ENCODE measurements around the gene SYT17.

Gene SYT17

GRCh38 chr16:19281246-19281645 is 113.2 kb downstream of the SYT17 start:
- H3K4me3 ChIP-seq (replicated peaks; ENCODE audit: insufficient read depth, low read length) = no peak overlapping the region
- TF ChIP-seq CTCF (IDR thresholded peaks at IDR 0.05; ENCODE audit: insufficient read depth, low read length) = no peak
- no peak for TF ChIP-seq SPI1 (IDR thresholded peaks at IDR 0.05; ENCODE audit: borderline replicate concordance, low read depth)
- no peak for TF ChIP-seq GABPA (IDR thresholded peaks at IDR 0.05; ENCODE audit: low read depth)
- TF ChIP-seq REST (IDR thresholded peaks at IDR 0.05; ENCODE audit: insufficient replicate concordance, low read depth) = no peak
- TF ChIP-seq POLR2AphosphoS5 (IDR thresholded peaks at IDR 0.05; ENCODE audit: low read depth) = no peak
- no peak overlapping the region for H3K27ac ChIP-seq (replicated peaks)
- DNase-seq (ENCODE audit: low read depth in 1 of 2, low spot score in 1 of 2) = no peak
- H3K27me3 ChIP-seq (ENCODE audit: insufficient read depth, poor library complexity, severe bottlenecking) = no peaks in the 10 kb centered on the region

GRCh38 chr16:19282101-19282500 is 114.1 kb downstream of the SYT17 start:
- TF ChIP-seq REST (IDR thresholded peaks at IDR 0.05; ENCODE audit: insufficient replicate concordance, low read depth) = no peak
- no peak for TF ChIP-seq GABPA (IDR thresholded peaks at IDR 0.05; ENCODE audit: low read depth)
- TF ChIP-seq SPI1 (IDR thresholded peaks at IDR 0.05; ENCODE audit: borderline replicate concordance, low read depth) = no peak
- TF ChIP-seq POLR2AphosphoS5 (IDR thresholded peaks at IDR 0.05; ENCODE audit: low read depth) = no peak
- no peak for TF ChIP-seq CTCF (IDR thresholded peaks at IDR 0.05; ENCODE audit: insufficient read depth, low read length)
- DNase-seq (ENCODE audit: low read depth in 1 of 2, low spot score in 1 of 2) = no peak
- no peak overlapping the region for H3K27ac ChIP-seq (replicated peaks)
- H3K4me3 ChIP-seq (replicated peaks; ENCODE audit: insufficient read depth, low read length) = no peak overlapping the region
- H3K27me3 ChIP-seq (ENCODE audit: insufficient read depth, poor library complexity, severe bottlenecking) = no peaks in the 10 kb centered on the region

GRCh38 chr16:19283637-19284036 is 115.6 kb downstream of the SYT17 start:
- H3K27me3 ChIP-seq (ENCODE audit: insufficient read depth, poor library complexity, severe bottlenecking) = no peaks in the 10 kb centered on the region
- no peak for TF ChIP-seq CTCF (IDR thresholded peaks at IDR 0.05; ENCODE audit: insufficient read depth, low read length)
- no peak for TF ChIP-seq SPI1 (IDR thresholded peaks at IDR 0.05; ENCODE audit: borderline replicate concordance, low read depth)
- no peak for DNase-seq (ENCODE audit: low read depth in 1 of 2, low spot score in 1 of 2)
- H3K27ac ChIP-seq (replicated peaks) = no peak overlapping the region
- no peak overlapping the region for H3K4me3 ChIP-seq (replicated peaks; ENCODE audit: insufficient read depth, low read length)

GRCh38 chr16:19284207-19284606 is 116.2 kb downstream of the SYT17 start:
- H3K27me3 ChIP-seq (ENCODE audit: insufficient read depth, poor library complexity, severe bottlenecking) = no peaks in the 10 kb centered on the region
- no peak overlapping the region for H3K4me3 ChIP-seq (replicated peaks; ENCODE audit: insufficient read depth, low read length)
- TF ChIP-seq CTCF (IDR thresholded peaks at IDR 0.05; ENCODE audit: insufficient read depth, low read length) = no peak
- no peak for TF ChIP-seq GABPA (IDR thresholded peaks at IDR 0.05; ENCODE audit: low read depth)
- DNase-seq (ENCODE audit: low read depth in 1 of 2, low spot score in 1 of 2) = no peak
- no peak overlapping the region for H3K27ac ChIP-seq (replicated peaks)
